ENCODE results near the gene VPS37C. TPM values are rescaled to one million over a fixed set of nuclear protein-coding genes. Genes with fewer than 3 reads are reported as not detected.
"Not testable (repeated sequence)": the region's sequence is repeated elsewhere in the genome, so short reads cannot be mapped to it uniquely, and the experiment has no call there.

The VPS37C gene
- 17.4 TPM for polyA plus RNA-seq (2013, experiment 1 of 2; ENCODE audit: insufficient read length)
- 19.1 TPM for polyA plus RNA-seq (2013, experiment 2 of 2; ENCODE audit: insufficient read length)

GRCh38 chr11:61161190-61162091 lies at the start of gene VPS37C:
Gene VPS37C (minus strand): TSS chr11:61161426. CDS start chr11:61138829, 22,597 bp downstream.
- peak; percentile 83 for DNase-seq

GRCh38 chr11:61210629-61211028 lies 49.4 kb upstream of the VPS37C start:
- not testable (repeated sequence) for DNase-seq

GRCh38 chr11:61207636-61208310 lies 46.5 kb upstream of the VPS37C start:
- not testable (repeated sequence) for DNase-seq

- DNase-seq: not testable (repeated sequence)
Observed at GRCh38 chr11:61204502-61205059, 43.4 kb upstream of the VPS37C start.

- not testable (repeated sequence) for DNase-seq
Observed at GRCh38 chr11:61203873-61204272, 42.6 kb upstream of the VPS37C start.

- not testable (repeated sequence) for DNase-seq
Observed at GRCh38 chr11:61202950-61203746, 41.9 kb upstream of the VPS37C start, which contains the start of gene PGA3. Gene PGA3 (plus strand): TSS chr11:61203515. CDS start chr11:61203565, 50 bp downstream.

- DNase-seq: no peak
Observed at GRCh38 chr11:61201476-61201875, 40.2 kb upstream of the VPS37C start.

GRCh38 chr11:61198948-61199523 lies 37.8 kb upstream of the VPS37C start:
- DNase-seq: no peak

- no peak for DNase-seq
Observed at GRCh38 chr11:61198361-61198760, 37.1 kb upstream of the VPS37C start.

GRCh38 chr11:61195719-61196118 lies 34.5 kb upstream of the VPS37C start:
- no peak for DNase-seq

- no peak for DNase-seq
Observed at GRCh38 chr11:61194981-61195695, 33.9 kb upstream of the VPS37C start.

- no peak for DNase-seq
Observed at GRCh38 chr11:61194169-61194671, 33.0 kb upstream of the VPS37C start.

GRCh38 chr11:61193596-61193995 lies 32.4 kb upstream of the VPS37C start:
- no peak for DNase-seq

GRCh38 chr11:61189933-61190332 lies 28.7 kb upstream of the VPS37C start:
- DNase-seq: no peak

GRCh38 chr11:61187505-61188130 lies 26.4 kb upstream of the VPS37C start:
- DNase-seq: peak; percentile 65

- DNase-seq: no peak
Observed at GRCh38 chr11:61186504-61186903, 25.3 kb upstream of the VPS37C start.

GRCh38 chr11:61183645-61184044 lies 22.4 kb upstream of the VPS37C start:
- DNase-seq: no peak

GRCh38 chr11:61181489-61181888 lies 20.3 kb upstream of the VPS37C start:
- DNase-seq: no peak

- DNase-seq: not testable (repeated sequence)
Observed at GRCh38 chr11:61180205-61180604, 19.0 kb upstream of the VPS37C start.

GRCh38 chr11:61176446-61176845 lies 15.2 kb upstream of the VPS37C start:
- no peak for DNase-seq
